DND-41 (cell line): Measurements from ENCODE around the gene LCN15.

Experiments used
- ATAC-seq: fragments of 200-7000 bp; cut with Tn5 transposase; 3 replicates; pipeline ENCODE4 v1.9.1; 2021; ENCODE audit warnings: low read depth; ENCODE audit not compliant: insufficient read depth
- DNase-seq: peaks from one replicate; pipeline ENCODE4 v3.0.0-alpha.2; 2020
- H2AFZ ChIP-seq: 2 replicates; pipeline ENCODE4 v1.6.0; 2012; ENCODE audit warnings: low read depth, low read length
- H3K27ac ChIP-seq: 2 replicates; pipeline ENCODE4 v1.5.1; 2012; ENCODE audit warnings: low read length, inconsistent platforms
- H3K27me3 ChIP-seq: fragments of 200-600 bp; sonication (generic); 2 replicates; pipeline ENCODE4 v1.6.0; 2012; ENCODE audit warnings: low read length, mild to moderate bottlenecking, inconsistent platforms; ENCODE audit not compliant: insufficient read depth, poor library complexity
- H3K36me3 ChIP-seq: 2 replicates; pipeline ENCODE4 v1.5.1; 2012; ENCODE audit warnings: low read length, inconsistent platforms; ENCODE audit not compliant: insufficient read depth
- H3K4me1 ChIP-seq: 2 replicates; pipeline ENCODE4 v1.5.1; 2012; ENCODE audit warnings: mild to moderate bottlenecking, low read length; ENCODE audit not compliant: insufficient read depth
- H3K4me2 ChIP-seq: 2 replicates; pipeline ENCODE4 v1.6.0; 2012; ENCODE audit warnings: mild to moderate bottlenecking, moderate library complexity, low read length, inconsistent platforms; ENCODE audit not compliant: insufficient read depth
- H3K4me3 ChIP-seq, 2 experiments: fragments of 200-600 bp in 1 of 2; shearing (Covaris generic) in 1 of 2; 2 replicates each; pipeline ENCODE4 v1.5.1; 2012 to 2016; ENCODE audit warnings: inconsistent platforms in 2 of 2, low read length in 2 of 2, mild to moderate bottlenecking in 2 of 2, low read depth in 1 of 2, moderate library complexity in 1 of 2
- H3K79me2 ChIP-seq: 2 replicates; pipeline ENCODE4 v1.6.0; 2012; ENCODE audit warnings: low read length, inconsistent platforms; ENCODE audit not compliant: insufficient read depth
- H3K9ac ChIP-seq: 2 replicates; pipeline ENCODE4 v1.6.0; 2012; ENCODE audit warnings: low read depth, mild to moderate bottlenecking, inconsistent platforms, low read length, moderate library complexity
- H3K9me3 ChIP-seq: 2 replicates; pipeline ENCODE4 v1.5.1; 2012; ENCODE audit warnings: low read length, moderate library complexity, mild to moderate bottlenecking, inconsistent platforms; ENCODE audit not compliant: insufficient read depth, severe bottlenecking
- H4K20me1 ChIP-seq: 2 replicates; pipeline ENCODE4 v1.6.0; 2012; ENCODE audit warnings: low read length; ENCODE audit not compliant: insufficient read depth
- EZH2 ChIP-seq: IDR thresholded peaks from 3 replicates; pipeline ENCODE4 v1.6.1; 2012; ENCODE audit warnings: borderline replicate concordance, low read depth, mild to moderate bottlenecking, moderate library complexity, low read length, inconsistent platforms; ENCODE audit not compliant: severe bottlenecking
- TF ChIP-seq, protein P1 (sequence below): IDR thresholded peaks from 2 replicates; pipeline ENCODE4 v1.5.1; 2012; ENCODE audit warnings: borderline replicate concordance, low read length, moderate library complexity, mild to moderate bottlenecking; ENCODE audit not compliant: poor library complexity, severe bottlenecking; ENCODE audit errors: extremely low read depth

LCN15 gene

DNA sequence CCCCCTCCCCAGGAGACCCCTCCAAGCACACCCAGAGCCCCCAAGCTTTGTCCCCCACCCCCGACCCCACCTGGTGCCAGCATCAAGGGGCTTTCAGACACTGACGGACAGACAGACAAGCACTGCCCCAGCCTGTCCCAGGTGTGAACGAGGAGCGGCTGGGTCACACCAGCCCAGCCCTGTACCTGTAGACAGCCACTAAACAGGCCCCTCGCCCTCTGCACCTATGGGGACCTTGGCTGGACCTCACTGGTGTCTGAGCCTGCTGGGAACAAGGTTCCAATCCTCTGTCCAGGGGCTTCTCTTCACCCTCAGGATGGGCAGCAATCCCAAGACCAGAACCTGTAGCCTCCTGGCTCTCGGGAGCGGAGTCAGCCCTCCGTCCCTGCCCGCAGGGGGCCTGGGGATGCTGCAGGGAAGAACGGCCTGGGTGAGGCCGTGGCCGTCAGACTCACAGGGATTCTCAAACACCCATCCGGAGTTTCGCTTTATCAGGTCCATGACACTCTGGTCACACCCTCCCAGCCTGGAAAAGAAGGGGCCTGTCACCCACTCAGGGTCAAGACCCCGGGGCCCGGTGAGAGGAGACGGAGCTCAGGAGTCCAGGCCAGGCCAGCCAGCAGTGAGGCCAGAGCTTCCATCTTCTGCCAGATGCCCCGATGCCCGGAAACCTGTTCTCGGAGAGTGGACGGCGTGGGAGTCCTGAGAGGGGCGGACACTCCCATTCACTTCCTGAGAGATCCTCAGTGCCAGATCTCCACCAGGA is 18.7 kb downstream of the LCN15 start:
- Histone ChIP-seq H3K4me1 (peaks cover 4% of the 10 kb centered on the region; the same call in 1 of the 2 replicates), H4K20me1 (no peaks in the 10 kb centered on the region; the same call in 1 of the 2 replicates), H3K27me3 (peaks cover 7% of the 10 kb centered on the region), H3K9ac (no peak overlapping the region), H3K36me3 (no peaks in the 10 kb centered on the region), H3K79me2 (no peaks in the 10 kb centered on the region), H3K4me2 (no peak overlapping the region), H3K27ac (no peak overlapping the region), H3K9me3 (no peaks in the 10 kb centered on the region), H2AFZ (no peak overlapping the region), H3K4me3 (no peak overlapping the region)
- DNase-seq (no peak), ATAC-seq (no peak)
- TF ChIP-seq, protein P1, sequence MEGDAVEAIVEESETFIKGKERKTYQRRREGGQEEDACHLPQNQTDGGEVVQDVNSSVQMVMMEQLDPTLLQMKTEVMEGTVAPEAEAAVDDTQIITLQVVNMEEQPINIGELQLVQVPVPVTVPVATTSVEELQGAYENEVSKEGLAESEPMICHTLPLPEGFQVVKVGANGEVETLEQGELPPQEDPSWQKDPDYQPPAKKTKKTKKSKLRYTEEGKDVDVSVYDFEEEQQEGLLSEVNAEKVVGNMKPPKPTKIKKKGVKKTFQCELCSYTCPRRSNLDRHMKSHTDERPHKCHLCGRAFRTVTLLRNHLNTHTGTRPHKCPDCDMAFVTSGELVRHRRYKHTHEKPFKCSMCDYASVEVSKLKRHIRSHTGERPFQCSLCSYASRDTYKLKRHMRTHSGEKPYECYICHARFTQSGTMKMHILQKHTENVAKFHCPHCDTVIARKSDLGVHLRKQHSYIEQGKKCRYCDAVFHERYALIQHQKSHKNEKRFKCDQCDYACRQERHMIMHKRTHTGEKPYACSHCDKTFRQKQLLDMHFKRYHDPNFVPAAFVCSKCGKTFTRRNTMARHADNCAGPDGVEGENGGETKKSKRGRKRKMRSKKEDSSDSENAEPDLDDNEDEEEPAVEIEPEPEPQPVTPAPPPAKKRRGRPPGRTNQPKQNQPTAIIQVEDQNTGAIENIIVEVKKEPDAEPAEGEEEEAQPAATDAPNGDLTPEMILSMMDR, result no peak

DNA sequence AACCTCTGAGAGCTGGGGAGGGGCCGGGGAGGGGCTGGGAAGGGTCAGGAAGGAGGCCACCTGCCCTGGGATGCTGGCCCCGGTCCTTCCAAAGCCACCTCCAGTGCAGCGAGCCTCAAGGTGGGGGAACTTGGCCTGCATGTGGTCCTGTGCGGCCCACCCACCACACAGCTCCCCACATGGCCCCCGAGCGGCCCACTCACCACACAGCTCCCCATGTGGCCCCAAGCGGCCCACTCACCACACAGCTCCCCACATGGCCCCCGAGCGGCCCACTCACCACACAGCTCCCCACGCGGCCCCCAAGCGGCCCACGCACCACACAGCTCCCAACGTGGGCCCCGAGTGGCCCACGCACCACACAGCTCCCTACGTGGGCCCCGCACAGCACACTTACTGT is 19.5 kb downstream of the LCN15 start:
- no peaks in the 10 kb centered on the region for H3K36me3 ChIP-seq
- no peak overlapping the region for H3K4me2 ChIP-seq
- TF ChIP-seq, protein P1, result no peak
- no peak for TF ChIP-seq EZH2
- peaks cover 4% of the 10 kb centered on the region; the same call in 1 of the 2 replicates for H3K4me1 ChIP-seq
- H4K20me1 ChIP-seq, result no peaks in the 10 kb centered on the region; the same call in 1 of the 2 replicates
- no peaks in the 10 kb centered on the region for H3K79me2 ChIP-seq
- H3K4me3 ChIP-seq, result no peak overlapping the region
- ATAC-seq (no peak), DNase-seq (no peak)
- H2AFZ ChIP-seq, result no peak overlapping the region
- no peaks in the 10 kb centered on the region for H3K9me3 ChIP-seq
- no peak overlapping the region for H3K9ac ChIP-seq
- no peak overlapping the region for H3K27ac ChIP-seq
- peaks cover 7% of the 10 kb centered on the region for H3K27me3 ChIP-seq

DNA sequence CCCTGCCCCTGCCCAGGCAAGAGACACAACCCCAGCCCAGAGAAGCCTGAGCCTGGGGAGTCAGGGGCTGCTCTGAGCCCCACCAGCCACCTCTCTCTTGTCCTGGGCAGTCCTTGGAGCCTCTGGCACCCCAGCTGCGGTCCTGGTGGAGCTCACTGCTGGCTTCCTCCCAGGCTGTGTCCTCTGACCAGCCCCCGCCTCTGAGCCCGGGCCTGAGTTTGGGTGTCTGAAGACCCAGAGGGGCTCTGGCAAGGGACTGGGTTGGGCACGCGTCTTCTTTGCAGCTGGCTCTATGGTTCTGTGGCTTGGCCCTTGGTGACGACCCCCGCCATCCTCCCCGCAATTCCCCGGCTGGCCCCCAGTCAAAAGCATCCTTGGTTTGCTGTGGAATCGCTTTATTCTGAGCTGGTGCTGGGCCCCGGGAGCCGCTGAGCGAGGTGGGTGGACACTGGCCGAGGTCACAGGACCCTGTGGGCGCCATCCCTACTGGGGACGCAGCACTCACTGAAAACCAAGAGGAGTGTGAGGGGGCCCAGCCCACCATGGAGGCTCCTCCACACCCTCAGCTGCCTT is 20.6 kb downstream of the LCN15 start:
- Histone ChIP-seq H3K4me3 (no peak overlapping the region), H4K20me1 (no peaks in the 10 kb centered on the region; the same call in 1 of the 2 replicates), H3K4me1 (peaks cover 4% of the 10 kb centered on the region; the same call in 1 of the 2 replicates), H3K27me3 (peaks cover 7% of the 10 kb centered on the region), H2AFZ (no peak overlapping the region), H3K36me3 (no peaks in the 10 kb centered on the region), H3K79me2 (no peaks in the 10 kb centered on the region), H3K4me2 (no peak overlapping the region), H3K9me3 (no peaks in the 10 kb centered on the region), H3K27ac (no peak overlapping the region), H3K9ac (no peak overlapping the region)
- ATAC-seq (no peak), DNase-seq (no peak)
- TF ChIP-seq EZH2, result no peak
- TF ChIP-seq, protein P1, result no peak
